Loucy (cell line): ENCODE results near the gene ZNF436.

Experiments used
- H2AFZ ChIP-seq: fragments of 200-600 bp; sonication (generic); 2 replicates; pipeline ENCODE4 v1.6.0; 2016; ENCODE audit warnings: antibody characterized with exemption, mild to moderate bottlenecking, low read length, moderate library complexity
- H3F3A ChIP-seq: fragments of 200-600 bp; 2 replicates; pipeline ENCODE4 v1.6.0; 2016; ENCODE audit warnings: antibody characterized with exemption, low read depth, mild to moderate bottlenecking
- H3K27me3 ChIP-seq: fragments of 200-600 bp; sonication (generic); 2 replicates; pipeline ENCODE4 v1.6.1; 2014; ENCODE audit warnings: low read length, mild to moderate bottlenecking; ENCODE audit not compliant: insufficient read depth, poor library complexity, severe bottlenecking
- H3K36me3 ChIP-seq: fragments of 200-600 bp; sonication (generic); 2 replicates; pipeline ENCODE4 v1.6.1; 2016; ENCODE audit warnings: low read length; ENCODE audit not compliant: insufficient read depth
- H3K4me1 ChIP-seq: fragments of 200-600 bp; sonication (generic); 2 replicates; pipeline ENCODE4 v1.5.1; 2014; ENCODE audit warnings: low read length, mild to moderate bottlenecking; ENCODE audit not compliant: insufficient read depth, poor library complexity, severe bottlenecking
- H3K4me2 ChIP-seq: fragments of 200-600 bp; sonication (generic); 2 replicates; pipeline ENCODE4 v1.6.0; 2014; ENCODE audit warnings: antibody characterized with exemption, low read length, low read depth, mild to moderate bottlenecking; ENCODE audit not compliant: poor library complexity, severe bottlenecking
- H3K4me3 ChIP-seq: fragments of 200-600 bp; sonication (generic); 2 replicates; pipeline ENCODE4 v1.5.1; 2014; ENCODE audit warnings: low read length, mild to moderate bottlenecking, mixed read lengths; ENCODE audit not compliant: poor library complexity, severe bottlenecking
- H3K79me2 ChIP-seq: fragments of 200-600 bp; sonication (generic); 2 replicates; pipeline ENCODE4 v1.6.1; 2014; ENCODE audit warnings: low read length; ENCODE audit not compliant: insufficient read depth
- H3K9ac ChIP-seq: fragments of 200-600 bp; sonication (generic); 2 replicates; pipeline ENCODE4 v1.6.0; 2014; ENCODE audit warnings: mild to moderate bottlenecking, low read depth, low read length, moderate library complexity; ENCODE audit not compliant: poor library complexity, severe bottlenecking
- H3K9me2 ChIP-seq: fragments of 200-600 bp; sonication (generic); replicated peaks from 2 replicates; pipeline ENCODE4 v1.6.1; 2016; ENCODE audit warnings: low read depth, low read length, mixed read lengths
- H3K9me3 ChIP-seq: fragments of 200-600 bp; sonication (generic); 2 replicates; pipeline ENCODE4 v1.6.1; 2014; ENCODE audit warnings: mild to moderate bottlenecking, antibody characterized with exemption, low read length, low read depth; ENCODE audit not compliant: insufficient read depth
- H4K20me1 ChIP-seq: fragments of 200-600 bp; sonication (generic); 2 replicates; pipeline ENCODE4 v1.6.0; 2014; ENCODE audit warnings: antibody characterized with exemption, low read length, mild to moderate bottlenecking; ENCODE audit not compliant: insufficient read depth, poor library complexity, severe bottlenecking
- EZH2phosphoT487 ChIP-seq: fragments of 200-600 bp; IDR thresholded peaks from 2 replicates; pipeline ENCODE4 v1.6.1; 2018; ENCODE audit warnings: antibody characterized with exemption, mild to moderate bottlenecking, moderate library complexity, borderline replicate concordance
- TF ChIP-seq, protein P1 (sequence below): fragments of 200-600 bp; sonication (generic); conservative IDR thresholded peaks from 2 replicates; pipeline ENCODE4 v1.5.1; 2014; ENCODE audit warnings: mild to moderate bottlenecking, antibody characterized with exemption, low read length

The ZNF436 gene

DNA sequence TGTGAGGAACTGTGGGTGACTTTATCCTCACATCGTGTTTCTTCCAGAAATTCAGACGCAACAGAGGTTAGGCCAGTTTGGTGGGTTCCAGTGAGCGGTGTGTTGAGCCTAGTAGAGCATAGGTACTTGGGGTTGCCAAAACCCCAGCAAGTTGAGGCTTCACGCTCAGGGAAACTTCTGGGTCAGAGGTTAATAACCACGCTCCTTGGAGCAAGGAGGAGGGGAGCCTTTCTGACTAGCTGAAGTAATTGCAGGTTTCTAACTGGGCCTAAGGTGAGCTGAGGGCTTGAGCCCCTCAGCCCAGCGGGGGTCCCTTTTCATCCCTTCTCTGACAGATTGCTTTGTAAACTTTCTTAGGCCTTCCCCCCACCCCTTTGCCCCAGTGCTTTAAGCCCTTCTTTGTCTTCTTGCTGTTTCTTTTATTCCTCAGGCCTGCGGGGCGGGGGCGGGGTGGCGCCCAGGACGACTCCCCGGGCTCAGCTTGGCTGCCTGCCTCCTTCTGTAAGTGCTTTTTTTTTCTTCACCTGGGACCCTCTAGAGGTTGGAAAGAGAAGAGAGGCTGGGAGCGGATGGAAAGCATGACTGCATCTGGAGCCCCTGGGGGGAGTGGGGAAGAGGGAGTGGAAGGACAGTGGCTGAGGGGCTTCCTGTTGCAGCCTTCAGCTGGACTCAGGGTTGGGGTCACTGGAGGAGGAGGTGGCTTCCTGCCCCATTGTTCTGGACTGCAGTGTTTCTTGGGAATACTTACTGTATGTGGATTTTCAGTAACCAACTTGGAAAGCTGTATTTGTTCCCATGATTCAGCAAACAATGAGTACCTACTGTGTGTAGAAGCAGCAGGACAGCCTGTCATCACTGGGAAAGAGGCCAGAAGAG, 1.3 kb upstream of the ZNF436 start:
- H3K4me2 ChIP-seq = peak overlapping the region; percentile 78
- H3K9me3 ChIP-seq = no peaks in the 10 kb centered on the region
- peaks cover 7% of the 10 kb centered on the region; the same call in 1 of the 2 replicates for H3K36me3 ChIP-seq
- H4K20me1 ChIP-seq = no peaks in the 10 kb centered on the region
- TF ChIP-seq EZH2phosphoT487 = no peak
- TF ChIP-seq, protein P1, sequence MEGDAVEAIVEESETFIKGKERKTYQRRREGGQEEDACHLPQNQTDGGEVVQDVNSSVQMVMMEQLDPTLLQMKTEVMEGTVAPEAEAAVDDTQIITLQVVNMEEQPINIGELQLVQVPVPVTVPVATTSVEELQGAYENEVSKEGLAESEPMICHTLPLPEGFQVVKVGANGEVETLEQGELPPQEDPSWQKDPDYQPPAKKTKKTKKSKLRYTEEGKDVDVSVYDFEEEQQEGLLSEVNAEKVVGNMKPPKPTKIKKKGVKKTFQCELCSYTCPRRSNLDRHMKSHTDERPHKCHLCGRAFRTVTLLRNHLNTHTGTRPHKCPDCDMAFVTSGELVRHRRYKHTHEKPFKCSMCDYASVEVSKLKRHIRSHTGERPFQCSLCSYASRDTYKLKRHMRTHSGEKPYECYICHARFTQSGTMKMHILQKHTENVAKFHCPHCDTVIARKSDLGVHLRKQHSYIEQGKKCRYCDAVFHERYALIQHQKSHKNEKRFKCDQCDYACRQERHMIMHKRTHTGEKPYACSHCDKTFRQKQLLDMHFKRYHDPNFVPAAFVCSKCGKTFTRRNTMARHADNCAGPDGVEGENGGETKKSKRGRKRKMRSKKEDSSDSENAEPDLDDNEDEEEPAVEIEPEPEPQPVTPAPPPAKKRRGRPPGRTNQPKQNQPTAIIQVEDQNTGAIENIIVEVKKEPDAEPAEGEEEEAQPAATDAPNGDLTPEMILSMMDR = no peak
- peak overlapping the region; percentile 90 for H3K9ac ChIP-seq
- no peaks in the 10 kb centered on the region for H3K27me3 ChIP-seq
- H3K4me1 ChIP-seq = peaks cover 32% of the 10 kb centered on the region
- peak overlapping the region; percentile 87 for H3K4me3 ChIP-seq
- H3K9me2 ChIP-seq = no peaks in the 10 kb centered on the region
- peaks cover 57% of the 10 kb centered on the region for H3K79me2 ChIP-seq
- no peaks in the 10 kb centered on the region for H3F3A ChIP-seq
- no peak overlapping the region for H2AFZ ChIP-seq

DNA sequence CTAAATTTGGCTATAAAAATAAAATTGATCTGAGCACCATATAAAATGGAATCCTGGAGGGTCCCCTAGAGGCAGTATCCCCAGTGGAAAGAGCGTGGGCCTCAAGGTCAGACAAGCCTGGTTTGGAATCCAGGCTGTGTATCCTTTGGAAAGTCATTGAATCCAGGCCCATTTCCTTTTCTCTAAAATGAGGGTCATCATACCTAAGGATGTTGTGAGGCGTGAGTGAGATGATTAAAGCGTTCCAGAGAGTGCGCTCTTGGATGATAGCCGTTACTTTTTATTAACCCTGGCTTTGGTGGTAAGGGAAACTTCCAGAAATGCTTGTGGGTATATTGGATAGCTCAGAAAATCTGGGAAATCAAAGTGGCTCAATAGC, 683 bp upstream of the ZNF436 start:
- TF ChIP-seq EZH2phosphoT487 = no peak
- TF ChIP-seq, protein P1 = 0 out of 2 replicates have a peak, but pooled peaks have one; percentile 17
- Histone ChIP-seq H3K36me3 (peaks cover 8% of the 10 kb centered on the region; the same call in 1 of the 2 replicates), H3K9ac (peak overlapping the region; percentile 90), H3K4me3 (peak overlapping the region; percentile 87), H4K20me1 (no peaks in the 10 kb centered on the region), H3K79me2 (peaks cover 59% of the 10 kb centered on the region), H3K27me3 (no peaks in the 10 kb centered on the region), H3K4me2 (peak overlapping the region; percentile 78), H3F3A (no peaks in the 10 kb centered on the region), H3K9me2 (no peaks in the 10 kb centered on the region), H3K9me3 (no peaks in the 10 kb centered on the region), H3K4me1 (peaks cover 32% of the 10 kb centered on the region), H2AFZ (no peak overlapping the region)

DNA sequence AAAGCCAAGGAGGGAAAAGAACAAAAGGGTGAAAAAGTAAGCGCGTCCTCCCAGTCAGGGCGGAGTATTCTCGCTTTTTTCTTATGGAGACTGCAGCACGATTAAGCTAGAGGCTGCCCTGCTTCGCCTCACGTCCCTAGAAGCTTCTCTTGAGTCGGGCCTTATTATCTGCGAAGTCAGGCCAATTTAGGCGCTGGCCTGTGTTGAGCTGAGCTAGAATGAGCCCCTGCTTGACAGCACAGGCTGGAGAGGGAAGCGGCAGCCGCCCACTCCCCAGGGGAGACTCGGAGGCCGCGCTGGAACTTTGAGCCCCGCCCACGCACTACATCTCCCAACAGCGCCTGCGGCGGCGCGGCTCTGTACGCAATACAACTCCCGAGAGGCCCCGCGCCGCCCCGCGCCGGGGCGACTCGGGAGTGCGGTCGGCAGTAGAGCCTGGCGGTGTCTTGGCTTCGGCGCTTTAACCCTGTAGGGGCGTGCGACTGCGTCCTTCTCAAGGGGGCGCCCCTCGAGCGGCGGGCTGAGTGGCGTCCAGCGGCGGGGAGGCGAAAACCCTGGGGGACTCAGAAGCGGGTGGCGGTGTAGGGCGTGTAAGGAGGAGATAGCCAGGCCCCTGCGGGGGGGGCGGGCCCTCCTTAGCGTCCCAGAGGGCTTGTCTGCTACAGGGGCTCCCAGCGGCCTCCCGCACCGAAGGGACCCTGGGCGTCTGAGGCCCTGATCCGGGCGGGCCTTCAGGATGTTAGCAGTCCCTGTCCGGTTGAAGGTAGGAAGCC, 888 bp downstream of the ZNF436 start:
- Histone ChIP-seq H3K27me3 (no peaks in the 10 kb centered on the region), H2AFZ (peak overlapping the region; percentile 98), H3K79me2 (peaks cover 59% of the 10 kb centered on the region), H3F3A (no peaks in the 10 kb centered on the region), H3K4me2 (peak overlapping the region; percentile 78), H3K9ac (peak overlapping the region; percentile 90), H4K20me1 (no peaks in the 10 kb centered on the region), H3K4me3 (peak overlapping the region; percentile 87), H3K4me1 (peaks cover 32% of the 10 kb centered on the region), H3K36me3 (peaks cover 20% of the 10 kb centered on the region), H3K9me2 (no peaks in the 10 kb centered on the region), H3K9me3 (peaks cover 9% of the 10 kb centered on the region; the same call in 1 of the 2 replicates)
- TF ChIP-seq EZH2phosphoT487 = no peak
- TF ChIP-seq, protein P1 = peak; percentile 43
